Mucosa of rectum (tissue), 2 donors: ENCODE measurements around the gene MGAT4C.

Experiments used
- H3K27ac ChIP-seq, 2 donors: one replicate each; pipeline ENCODE4 v1.7.0; 2013; ENCODE audit warnings: inconsistent platforms in 2 of 2, low read depth in 2 of 2, low read length in 2 of 2
- H3K27me3 ChIP-seq, 2 donors: one replicate each; pipeline ENCODE4 v1.7.0; 2013; ENCODE audit warnings: low read length in 2 of 2; ENCODE audit not compliant: control insufficient read depth in 2 of 2, insufficient read depth in 2 of 2
- H3K36me3 ChIP-seq, 2 donors: one replicate each; pipeline ENCODE4 v1.7.0; 2013; ENCODE audit warnings: low read length in 2 of 2; ENCODE audit not compliant: control insufficient read depth in 2 of 2, insufficient read depth in 2 of 2
- H3K4me1 ChIP-seq, 2 donors: one replicate each; pipeline ENCODE4 v1.7.0; 2013; ENCODE audit warnings: low read length in 2 of 2, mild to moderate bottlenecking in 1 of 2; ENCODE audit not compliant: control insufficient read depth in 2 of 2, insufficient read depth in 2 of 2
- H3K4me3 ChIP-seq, 2 donors: one replicate each; pipeline ENCODE4 v1.7.0; 2013; ENCODE audit warnings: low read length in 2 of 2
- H3K9ac ChIP-seq, 2 donors: one replicate each; pipeline ENCODE4 v1.7.0; 2013; ENCODE audit warnings: low read length in 2 of 2, low read depth in 1 of 2, mild to moderate bottlenecking in 1 of 2
- H3K9me3 ChIP-seq, 2 donors: one replicate each; pipeline ENCODE4 v1.7.0; 2013; ENCODE audit warnings: low read length in 2 of 2; ENCODE audit not compliant: control insufficient read depth in 2 of 2
- donor health status: healthy.
- donor health status: Normal muscosa, but diverticular disease.

Gene MGAT4C

DNA sequence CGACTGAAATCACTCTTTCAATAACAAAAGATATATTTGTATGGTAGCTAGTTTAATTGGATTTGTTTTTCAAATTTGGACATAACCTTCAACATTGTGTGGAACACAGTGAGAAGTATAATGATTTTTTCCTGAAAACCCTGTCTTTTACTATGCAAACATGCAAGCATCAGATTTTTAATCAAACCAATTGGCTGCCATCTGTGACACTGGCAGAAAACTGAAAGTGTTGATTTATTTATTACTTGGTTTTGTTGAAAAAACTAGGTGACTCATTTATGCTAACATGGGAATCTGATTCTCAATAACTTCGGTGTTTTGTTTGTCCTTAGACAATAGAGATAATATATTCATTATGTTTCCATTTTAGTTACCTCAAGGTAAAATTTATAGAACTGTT, 300.1 kb downstream of the MGAT4C start:
- H3K27me3 ChIP-seq, result no peaks in the 10 kb centered on the region
- no peaks in the 10 kb centered on the region for H3K4me1 ChIP-seq
- no peak overlapping the region for H3K27ac ChIP-seq
- no peaks in the 10 kb centered on the region for H3K9me3 ChIP-seq
- H3K9ac ChIP-seq, result no peak overlapping the region
- no peak overlapping the region for H3K4me3 ChIP-seq
- H3K36me3 ChIP-seq, result no peaks in the 10 kb centered on the region

DNA sequence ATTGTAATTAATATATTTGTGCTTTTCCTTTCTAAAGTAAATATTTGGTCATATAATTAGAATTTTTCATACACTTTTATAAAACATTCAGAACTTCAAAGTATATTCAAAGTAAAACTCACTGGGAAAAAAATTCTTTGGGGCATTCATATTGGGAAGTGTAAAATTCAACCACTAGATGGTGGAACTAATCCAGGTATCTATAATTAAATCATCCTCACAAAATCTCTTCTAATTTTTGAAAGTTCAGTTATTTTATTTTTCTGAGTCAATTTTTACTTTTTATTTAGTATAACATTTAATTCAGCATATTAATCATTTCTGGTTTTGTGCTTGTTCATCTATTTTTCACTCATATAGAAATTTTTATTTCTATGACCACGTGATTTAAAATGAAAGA, 301.1 kb downstream of the MGAT4C start:
- H3K27ac ChIP-seq, result no peak overlapping the region

DNA sequence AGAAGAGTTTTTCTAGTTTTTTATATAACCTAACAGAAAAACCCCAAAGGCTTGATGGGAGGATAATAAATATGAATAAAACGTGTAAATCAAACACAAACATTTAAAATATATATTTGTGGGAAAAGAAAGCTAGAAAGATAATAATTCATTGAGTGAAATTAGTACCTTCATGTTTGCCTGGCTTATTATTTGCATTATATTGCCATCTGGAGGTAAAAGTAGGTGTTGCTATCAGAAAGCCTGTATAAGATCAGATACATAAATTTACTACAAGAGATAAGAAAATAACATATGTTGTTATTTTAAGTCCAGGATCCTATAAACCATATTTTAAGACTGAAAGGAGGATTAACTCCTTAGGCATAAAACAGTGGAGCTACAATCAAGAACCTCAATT, 304.4 kb downstream of the MGAT4C start:
- H3K9ac ChIP-seq, result no peak overlapping the region

More for the DNA sequence above, 301.1 kb downstream of the MGAT4C start:
- Histone ChIP-seq H3K4me3 (no peak overlapping the region), H3K27me3 (no peaks in the 10 kb centered on the region), H3K9me3 (no peaks in the 10 kb centered on the region), H3K9ac (no peak overlapping the region), H3K36me3 (no peaks in the 10 kb centered on the region), H3K4me1 (no peaks in the 10 kb centered on the region)

DNA sequence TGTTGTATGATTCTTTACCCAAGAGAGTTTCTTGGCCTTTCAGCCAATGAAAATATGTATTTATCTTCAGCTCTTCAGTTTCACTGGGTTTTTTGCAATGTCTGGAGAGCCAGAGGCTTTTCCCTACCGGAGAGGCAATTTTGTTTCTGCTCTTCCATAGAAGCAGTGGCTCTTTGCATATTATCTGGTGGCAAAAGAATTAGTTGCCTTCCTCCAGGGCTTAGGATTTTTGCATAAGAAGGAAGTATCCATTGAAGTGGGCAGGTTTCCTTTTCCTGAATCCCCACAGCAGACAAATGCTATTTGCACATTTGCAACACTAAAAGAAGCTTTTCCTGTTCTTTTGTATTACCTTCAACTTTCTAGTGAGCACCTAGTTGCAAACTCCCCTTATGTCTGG, 306.9 kb downstream of the MGAT4C start:
- Histone ChIP-seq H3K27ac (no peak overlapping the region), H3K9ac (no peak overlapping the region), H3K9me3 (no peaks in the 10 kb centered on the region), H3K27me3 (no peaks in the 10 kb centered on the region), H3K36me3 (no peaks in the 10 kb centered on the region), H3K4me1 (no peaks in the 10 kb centered on the region), H3K4me3 (no peak overlapping the region)

More for the DNA sequence above, 304.4 kb downstream of the MGAT4C start:
- Histone ChIP-seq H3K27me3 (no peaks in the 10 kb centered on the region), H3K4me1 (no peaks in the 10 kb centered on the region), H3K27ac (no peak overlapping the region), H3K36me3 (no peaks in the 10 kb centered on the region), H3K9me3 (no peaks in the 10 kb centered on the region), H3K4me3 (no peak overlapping the region)

DNA sequence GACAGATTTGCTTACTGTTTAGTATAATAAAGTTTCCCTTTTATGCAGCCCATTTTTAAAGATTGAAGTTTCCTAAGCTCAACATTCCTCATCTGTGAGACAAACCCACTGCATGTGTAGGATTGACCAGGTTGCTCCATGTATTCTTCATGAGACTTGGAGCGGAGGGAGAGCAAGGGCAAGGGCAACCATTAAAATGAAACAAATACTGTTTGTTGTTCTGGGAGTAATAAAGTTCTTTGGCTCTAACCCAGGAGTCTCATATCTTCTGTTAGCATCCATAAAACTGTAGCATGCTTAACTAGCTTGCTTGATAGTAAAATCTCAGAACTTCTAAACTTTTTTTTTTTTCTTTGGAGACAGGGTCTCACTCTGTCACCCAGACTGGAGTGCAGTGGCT, 307.9 kb downstream of the MGAT4C start:
- Histone ChIP-seq H3K4me3 (no peak overlapping the region), H3K9me3 (no peaks in the 10 kb centered on the region), H3K27me3 (no peaks in the 10 kb centered on the region), H3K9ac (no peak overlapping the region), H3K36me3 (no peaks in the 10 kb centered on the region), H3K27ac (no peak overlapping the region), H3K4me1 (no peaks in the 10 kb centered on the region)

DNA sequence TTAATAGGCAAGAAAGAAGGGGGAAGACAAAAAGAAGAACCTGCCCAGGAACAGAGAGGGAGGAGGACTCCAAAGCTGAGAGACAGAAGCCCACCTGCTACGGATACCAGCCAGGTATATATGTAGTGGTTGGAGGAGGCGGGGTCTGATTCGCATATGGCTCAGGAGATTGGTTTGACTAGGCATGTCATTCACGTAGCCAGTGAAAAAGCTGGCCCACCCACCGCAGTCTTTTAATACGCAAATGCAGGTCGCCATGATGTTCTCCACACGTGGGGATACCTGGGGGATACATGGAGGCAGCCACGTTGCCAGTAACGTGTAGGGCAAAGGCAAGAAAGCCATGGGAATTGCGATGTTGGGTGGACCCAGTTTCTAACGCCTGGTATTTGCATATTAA, 308.9 kb downstream of the MGAT4C start:
- Histone ChIP-seq H3K27ac (no peak overlapping the region), H3K9me3 (no peaks in the 10 kb centered on the region), H3K27me3 (no peaks in the 10 kb centered on the region)

DNA sequence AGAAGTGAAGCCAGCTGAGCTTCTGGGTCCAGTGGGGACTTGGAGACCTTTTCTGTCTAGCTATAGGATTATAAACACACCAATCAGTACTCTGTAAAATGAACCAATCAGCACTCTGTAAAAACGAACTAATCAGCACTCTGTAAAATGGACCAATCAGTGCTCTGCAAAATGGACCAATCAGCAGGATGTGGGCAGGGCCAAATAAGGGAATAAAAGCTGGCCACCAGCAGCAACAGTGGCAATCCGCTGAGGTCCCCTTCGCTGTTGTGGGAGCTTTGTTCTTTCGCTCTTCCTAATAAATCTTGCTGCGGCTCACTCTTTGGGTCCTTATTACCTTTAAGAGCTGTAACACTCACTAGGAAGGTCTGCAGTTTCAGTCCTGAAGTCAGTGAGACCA, 309.8 kb downstream of the MGAT4C start:
- no peak overlapping the region for H3K27ac ChIP-seq
- H3K27me3 ChIP-seq, result no peaks in the 10 kb centered on the region
- H3K9ac ChIP-seq, result no peak overlapping the region
- H3K9me3 ChIP-seq, result no peaks in the 10 kb centered on the region
- H3K4me3 ChIP-seq, result no peak overlapping the region
- no peaks in the 10 kb centered on the region for H3K4me1 ChIP-seq
- no peaks in the 10 kb centered on the region for H3K36me3 ChIP-seq

More for the DNA sequence above, 308.9 kb downstream of the MGAT4C start:
- H3K4me3 ChIP-seq, result no peak overlapping the region
- H3K36me3 ChIP-seq, result no peaks in the 10 kb centered on the region
- no peaks in the 10 kb centered on the region for H3K4me1 ChIP-seq
- H3K9ac ChIP-seq, result no peak overlapping the region

DNA sequence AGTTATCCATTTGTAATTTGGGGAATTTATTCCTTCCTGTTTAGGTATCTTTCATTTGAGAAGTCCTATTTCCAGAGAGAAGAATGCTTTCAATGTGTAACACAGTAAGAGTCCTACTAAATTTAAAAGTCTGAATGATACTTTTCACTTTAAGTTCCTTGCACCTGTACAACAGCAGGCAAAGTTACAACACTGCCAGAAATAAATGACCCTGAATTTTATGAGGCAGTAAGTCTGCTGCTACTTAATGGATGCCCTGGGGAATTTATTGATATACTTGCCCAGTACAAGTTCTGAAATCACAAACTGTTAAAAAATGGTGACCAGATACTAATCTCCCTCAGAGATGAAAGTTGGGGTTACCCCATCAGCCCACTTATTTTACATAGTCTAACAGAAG, 329.0 kb downstream of the MGAT4C start:
- Histone ChIP-seq H3K9ac (no peak overlapping the region), H3K4me1 (no peaks in the 10 kb centered on the region), H3K36me3 (no peaks in the 10 kb centered on the region), H3K27ac (no peak overlapping the region), H3K27me3 (no peaks in the 10 kb centered on the region), H3K9me3 (no peaks in the 10 kb centered on the region), H3K4me3 (no peak overlapping the region)

DNA sequence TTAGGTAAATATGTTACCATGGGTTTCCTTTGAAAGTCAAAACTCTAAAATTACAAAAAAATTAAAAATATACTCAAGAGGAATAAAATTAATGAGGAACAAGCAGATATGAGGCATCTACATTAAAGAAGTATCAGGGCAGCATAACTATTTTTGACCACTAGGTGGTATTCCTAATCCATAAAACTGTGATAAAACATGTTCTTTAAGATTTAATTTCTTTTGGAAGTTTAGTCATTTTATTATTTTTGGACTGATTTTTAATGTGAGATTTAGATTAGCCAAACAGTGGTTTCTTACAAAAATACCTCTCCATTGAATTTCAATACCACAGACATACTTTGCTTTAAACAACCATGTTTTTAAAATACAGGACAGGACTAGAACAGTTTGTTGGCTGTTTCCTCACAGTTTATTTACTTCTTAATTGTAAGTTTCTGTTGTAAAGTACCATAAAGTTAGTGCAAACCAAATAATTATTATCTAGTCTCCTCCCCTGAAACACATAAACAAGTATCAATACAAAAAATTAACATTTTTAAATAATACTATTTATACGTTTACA, 332.3 kb downstream of the MGAT4C start:
- H3K4me3 ChIP-seq, result no peak overlapping the region
- H3K27ac ChIP-seq, result no peak overlapping the region
- no peaks in the 10 kb centered on the region for H3K36me3 ChIP-seq
- H3K27me3 ChIP-seq, result no peaks in the 10 kb centered on the region
- no peaks in the 10 kb centered on the region for H3K9me3 ChIP-seq
- H3K4me1 ChIP-seq, result no peaks in the 10 kb centered on the region
- no peak overlapping the region for H3K9ac ChIP-seq

DNA sequence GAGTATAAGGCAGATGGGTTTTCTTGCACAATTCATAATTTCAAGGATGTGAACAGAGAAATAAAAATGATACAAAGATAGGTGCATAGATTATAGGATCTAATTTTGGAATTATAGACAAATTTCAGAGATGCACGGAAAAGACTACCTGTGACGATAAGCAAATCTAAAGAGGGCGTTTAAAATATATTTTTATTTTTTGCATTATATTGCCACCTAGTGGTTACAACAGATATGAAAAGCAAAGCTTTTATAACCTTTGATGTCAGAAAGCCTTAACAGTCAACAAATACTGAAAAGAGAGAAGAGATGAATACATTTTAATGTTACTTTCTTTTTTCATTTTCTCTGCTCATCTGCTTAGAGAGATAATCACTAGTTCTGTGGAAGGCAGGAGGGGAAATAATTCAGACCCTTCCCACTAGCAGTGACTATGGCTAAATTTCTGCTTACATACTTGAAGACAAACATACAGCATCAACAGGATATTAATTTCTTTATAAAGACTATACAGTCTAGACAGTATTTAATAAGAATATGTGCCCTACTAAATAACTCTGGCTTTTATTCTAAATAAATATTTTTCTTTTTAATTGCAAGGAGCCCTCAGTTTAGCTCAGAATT, 335.8 kb downstream of the MGAT4C start:
- Histone ChIP-seq H3K27ac (no peak overlapping the region), H3K9ac (no peak overlapping the region), H3K9me3 (no peaks in the 10 kb centered on the region), H3K4me1 (no peaks in the 10 kb centered on the region), H3K27me3 (no peaks in the 10 kb centered on the region), H3K4me3 (no peak overlapping the region), H3K36me3 (no peaks in the 10 kb centered on the region)
